Upper lobe of left lung (tissue), 6 donors: ENCODE measurements around the gene NAT9. TPM values are rescaled to one million over a fixed set of nuclear protein-coding genes. Genes with fewer than 3 reads are reported as not detected.

Experiments
- ATAC-seq, 2 donors: fragments of 200-7000 bp; cut with Tn5 transposase; one replicate each; pipeline ENCODE4 v1.9.1; 2022; ENCODE audit warnings: mild to moderate bottlenecking in 2 of 2, moderate library complexity in 2 of 2; ENCODE audit not compliant: low FRiP score in 2 of 2
- DNase-seq, 2 donors: peaks; one replicate each; pipeline ENCODE4 v3.0.0-alpha.2; 2019 to 2020
- H3K27ac ChIP-seq, 4 donors: fragments of 200-600 bp; sonication (generic); one replicate each; pipeline ENCODE4 v1.5.1; 2016 to 2019
- H3K27me3 ChIP-seq, 4 donors: fragments of 200-600 bp; sonication (generic); one replicate each; pipeline ENCODE4 v1.5.1; 2017 to 2019
- H3K36me3 ChIP-seq, 4 donors: fragments of 200-600 bp; sonication (generic); one replicate each; pipeline ENCODE4 v1.5.1; 2016 to 2019
- H3K4me1 ChIP-seq, 4 donors: fragments of 200-600 bp; sonication (generic); one replicate each; pipeline ENCODE4 v1.5.1; 2018 to 2019
- H3K4me3 ChIP-seq, 4 donors: fragments of 200-600 bp; sonication (generic); one replicate each; pipeline ENCODE4 v1.5.1; 2017 to 2019; ENCODE audit warnings: mild to moderate bottlenecking in 2 of 4, moderate library complexity in 1 of 4
- H3K9me3 ChIP-seq, 4 donors: fragments of 200-600 bp; sonication (generic); one replicate each; pipeline ENCODE4 v1.5.1; 2018 to 2019
- CTCF ChIP-seq, 6 experiments: fragments of 450-650 bp in 4 of 6; fragments of 200-600 bp in 2 of 6; sonication (generic) in 2 of 6; IDR thresholded peaks; one replicate each; pipeline ENCODE4 v1.5.1; 2016 to 2019; ENCODE audit warnings: antibody characterized with exemption in 6 of 6
- EP300 ChIP-seq, 4 donors: sonication (generic); formaldehyde crosslinking; IDR thresholded peaks; one replicate each; pipeline ENCODE4 v1.5.1; 2017; ENCODE audit warnings: antibody characterized with exemption in 4 of 4, control low read depth in 2 of 4
- POLR2A ChIP-seq, 4 donors: fragments of 450-650 bp; IDR thresholded peaks; one replicate each; pipeline ENCODE4 v1.5.1; 2016 to 2017; ENCODE audit warnings: antibody characterized with exemption in 4 of 4, mild to moderate bottlenecking in 2 of 4
- POLR2AphosphoS5 ChIP-seq, 2 donors: sonication (generic); formaldehyde crosslinking; IDR thresholded peaks; one replicate each; pipeline ENCODE4 v1.5.1; 2017; ENCODE audit warnings: antibody characterized with exemption in 2 of 2
- WGBS, 2 donors: methylation state at CpG; one replicate each; pipeline ENCODE4 v1.1.5; 2017 to 2018; 5-methylcytosine and 5-hydroxymethylcytosine counted together
- total RNA-seq, 6 donors: library from RNA; depleted of rRNA in 4 of 6; stranded (reverse); fragments of >200 nt in 4 of 6; gene quantifications; one replicate each; pipeline versions ENCODE4 v1.1.0 to v1.2.1, GENCODE V29; 2016 to 2021
- donor health status: DM: no; HTN: no; CAD: no; lungs with moderate emphysema.
- donor health status: DM: no; HTN: yes; CAD: no; lungs with severe emphysema.

NAT9 gene
- total RNA-seq, 6 donors from 2014 or later = 16.1 to 78.6 (median 41.7) TPM

- no peak overlapping the region for H3K4me3 ChIP-seq
- no peaks in the 10 kb centered on the region for H3K9me3 ChIP-seq
- ATAC-seq (no peak), DNase-seq (no peak)
- WGBS, 2 donors = 87 to 89% methylated on average over 15 of the region's 15 CpGs
- H3K27ac ChIP-seq = no peak overlapping the region
- TF ChIP-seq POLR2A (IDR thresholded peaks at IDR 0.05) (no peak), POLR2AphosphoS5 (IDR thresholded peaks at IDR 0.05) (no peak), CTCF (IDR thresholded peaks at IDR 0.05) (no peak), EP300 (IDR thresholded peaks at IDR 0.05) (no peak)
- no peaks in the 10 kb centered on the region for H3K27me3 ChIP-seq
- no peaks in the 10 kb centered on the region for H3K36me3 ChIP-seq
- peaks cover 0 to 11% (median 5%) of the 10 kb centered on the region in 4 donors for H3K4me1 ChIP-seq
These were observed 46.3 kb downstream of the NAT9 start for GRCh38 chr17:74729866-74730265.

GRCh38 chr17:74729368-74729767 lies 46.8 kb downstream of the NAT9 start:
- no peak for DNase-seq
- Histone ChIP-seq H3K4me3 (no peak overlapping the region), H3K36me3 (no peaks in the 10 kb centered on the region), H3K4me1 (peaks cover 0 to 11% (median 5%) of the 10 kb centered on the region in 4 donors), H3K9me3 (no peaks in the 10 kb centered on the region), H3K27me3 (no peaks in the 10 kb centered on the region), H3K27ac (no peak overlapping the region)
- TF ChIP-seq EP300 (IDR thresholded peaks at IDR 0.05) = no peak
- no peak for TF ChIP-seq CTCF (IDR thresholded peaks at IDR 0.05)
- TF ChIP-seq POLR2A (IDR thresholded peaks at IDR 0.05) = no peak
- no peak for TF ChIP-seq POLR2AphosphoS5 (IDR thresholded peaks at IDR 0.05)
- ATAC-seq = no peak
- 82 to 93% methylated on average over 4 to 5 of the region's 5 CpGs for WGBS, 2 donors

- no peak for TF ChIP-seq POLR2A (IDR thresholded peaks at IDR 0.05)
- no peak for TF ChIP-seq EP300 (IDR thresholded peaks at IDR 0.05)
- no peak for TF ChIP-seq POLR2AphosphoS5 (IDR thresholded peaks at IDR 0.05)
- TF ChIP-seq CTCF (IDR thresholded peaks at IDR 0.05) = no peak
- Histone ChIP-seq H3K27ac (no peak overlapping the region), H3K36me3 (no peaks in the 10 kb centered on the region), H3K9me3 (no peaks in the 10 kb centered on the region), H3K4me3 (no peak overlapping the region), H3K4me1 (peaks cover 0 to 11% (median 5%) of the 10 kb centered on the region in 4 donors), H3K27me3 (no peaks in the 10 kb centered on the region)
- ATAC-seq (no peak), DNase-seq (no peak)
- 92 to 93% methylated on average over 3 of the region's 3 CpGs for WGBS, 2 donors
These were observed 47.5 kb downstream of the NAT9 start for GRCh38 chr17:74728702-74729075.

- Histone ChIP-seq H3K27me3 (no peaks in the 10 kb centered on the region), H3K36me3 (no peaks in the 10 kb centered on the region), H3K27ac (no peak overlapping the region), H3K4me1 (peaks cover 0 to 11% (median 5%) of the 10 kb centered on the region in 4 donors), H3K9me3 (no peaks in the 10 kb centered on the region), H3K4me3 (no peak overlapping the region)
- TF ChIP-seq EP300 (IDR thresholded peaks at IDR 0.05) = no peak
- TF ChIP-seq CTCF (IDR thresholded peaks at IDR 0.05) = no peak
- TF ChIP-seq POLR2AphosphoS5 (IDR thresholded peaks at IDR 0.05) = no peak
- TF ChIP-seq POLR2A (IDR thresholded peaks at IDR 0.05) = no peak
- WGBS, 2 donors = 93 to 100% methylated on average over 3 of the region's 3 CpGs
- DNase-seq (no peak), ATAC-seq (no peak)
These were observed 48.0 kb downstream of the NAT9 start for GRCh38 chr17:74728033-74728701.

GRCh38 chr17:74725111-74725510 lies 51.0 kb downstream of the NAT9 start:
- no peak for DNase-seq
- H3K9me3 ChIP-seq = no peaks in the 10 kb centered on the region
- 95 to 98% methylated on average over 3 of the region's 3 CpGs for WGBS, 2 donors

More at GRCh38 chr17:74725111-74725510, 51.0 kb downstream of the NAT9 start:
- no peak for ATAC-seq
- H3K27me3 ChIP-seq = no peaks in the 10 kb centered on the region
- H3K27ac ChIP-seq = no peak overlapping the region
- H3K36me3 ChIP-seq = no peaks in the 10 kb centered on the region
- no peak overlapping the region for H3K4me3 ChIP-seq
- TF ChIP-seq EP300 (IDR thresholded peaks at IDR 0.05) = no peak
- no peak for TF ChIP-seq CTCF (IDR thresholded peaks at IDR 0.05)
- no peak for TF ChIP-seq POLR2A (IDR thresholded peaks at IDR 0.05)
- no peak for TF ChIP-seq POLR2AphosphoS5 (IDR thresholded peaks at IDR 0.05)
- no peaks in the 10 kb centered on the region for H3K4me1 ChIP-seq
